Stimulated activated CD8-positive, alpha-beta memory T cell treated with anti-CD3 and anti-CD28 coated beads, Interleukin-4, amount 100 ng/mL, for 1 hour (primary cell): Measurements from ENCODE around the gene CMTM3.
"Not testable (repeated sequence)": the region's sequence is repeated elsewhere in the genome, so short reads cannot be mapped to it uniquely, and the experiment has no call there.

ENCODE experiments used
- DNase-seq, 2 donors: peaks; one replicate each; pipeline ENCODE4 v3.0.0-alpha.2; 2020; ENCODE audit warnings: low read depth in 2 of 2, low spot score in 1 of 2

The CMTM3 gene

DNA sequence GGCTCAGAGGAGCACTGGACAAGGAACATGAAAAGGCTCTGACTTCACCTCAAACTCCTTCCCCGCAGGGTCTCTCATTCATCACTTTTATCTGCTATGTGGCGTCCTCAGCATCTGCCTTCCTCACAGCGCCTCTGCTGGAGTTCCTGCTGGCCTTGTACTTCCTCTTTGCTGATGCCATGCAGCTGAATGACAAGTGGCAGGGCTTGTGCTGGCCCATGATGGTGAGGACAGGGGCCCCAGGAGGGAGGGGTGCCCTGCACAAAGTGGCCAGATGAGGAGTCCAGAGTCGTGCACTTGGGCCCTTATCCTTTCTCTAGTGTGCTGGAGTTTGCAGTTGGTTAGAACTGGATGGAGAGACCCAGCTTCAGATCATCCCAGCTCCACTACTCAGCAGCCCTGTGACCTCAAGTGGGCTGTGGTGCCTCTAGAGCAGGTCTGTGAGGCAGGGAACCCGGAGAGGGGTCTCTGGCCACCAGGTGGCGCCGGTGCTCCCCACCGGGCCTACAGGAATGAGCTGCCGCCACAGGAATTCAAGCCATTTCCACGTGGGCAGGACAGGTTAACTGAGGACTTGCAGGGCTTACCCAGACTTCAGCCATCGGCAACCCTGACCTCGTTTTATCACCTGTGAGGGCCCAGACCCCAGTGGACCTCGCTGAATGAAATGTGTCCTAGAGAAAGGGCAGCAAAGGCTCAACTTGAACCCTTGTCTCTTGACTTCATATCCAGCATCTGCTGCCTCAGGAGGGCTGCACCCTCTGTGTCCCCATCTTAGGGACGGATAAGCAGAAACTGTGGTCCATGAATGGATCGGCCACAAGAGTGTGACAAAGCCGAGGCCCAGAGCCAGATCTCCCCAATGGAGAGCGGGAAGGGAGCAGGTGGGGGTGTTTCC is 4.0 kb downstream of the CMTM3 start:
- peak; percentile 52 to 68 for DNase-seq

DNA sequence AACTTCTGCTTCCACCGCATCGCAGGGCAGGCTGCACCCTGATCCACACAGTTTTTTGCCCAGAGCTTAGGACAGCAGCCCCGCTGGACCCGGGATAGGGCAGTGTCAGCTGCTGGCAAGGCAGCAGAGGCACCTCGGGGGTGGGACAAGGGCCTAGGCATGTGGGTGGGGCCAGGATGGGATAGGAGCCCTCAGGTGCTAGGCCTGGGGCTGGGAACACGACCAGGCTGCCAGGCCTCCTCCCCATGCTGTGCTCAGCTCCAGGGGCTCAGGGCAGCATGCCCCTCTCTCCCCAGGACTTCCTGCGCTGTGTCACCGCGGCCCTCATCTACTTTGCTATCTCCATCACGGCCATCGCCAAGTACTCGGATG is 4.6 kb downstream of the CMTM3 start:
- DNase-seq = no peak

DNA sequence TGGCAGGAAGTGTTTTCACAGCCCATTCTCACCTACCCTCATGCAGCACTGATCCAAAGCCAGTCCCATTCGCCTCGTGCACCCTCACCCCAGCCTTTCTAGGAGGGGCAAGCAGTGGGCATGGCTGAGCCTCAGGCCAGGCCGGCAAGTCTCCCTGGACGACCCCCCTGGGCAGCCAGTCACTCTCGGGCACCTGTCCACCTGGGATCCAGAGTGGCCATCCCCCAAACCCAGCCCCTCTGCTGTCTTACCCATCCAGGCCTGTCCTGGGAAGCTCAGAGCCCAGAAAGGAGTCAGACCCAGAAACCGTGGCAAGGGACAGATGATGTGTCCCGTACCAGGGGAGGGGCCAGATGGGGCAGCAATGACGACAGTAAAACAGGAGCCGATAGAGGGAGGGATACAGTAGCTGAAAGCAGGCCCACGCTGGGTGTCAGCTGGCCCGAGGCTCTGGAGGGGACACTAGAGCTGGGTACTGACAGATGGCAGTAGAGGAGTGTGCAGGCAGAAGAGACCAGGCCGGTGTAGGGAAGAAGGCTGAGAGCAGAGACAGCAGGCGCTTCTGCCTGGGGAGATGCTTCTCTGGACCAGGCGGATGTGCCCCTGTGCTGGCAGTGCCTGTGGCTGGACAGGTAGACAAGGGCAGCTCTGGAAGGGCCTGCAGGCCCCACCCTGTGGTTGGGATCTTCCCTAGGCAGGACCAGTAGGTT is 5.8 kb downstream of the CMTM3 start:
- no peak for DNase-seq

DNA sequence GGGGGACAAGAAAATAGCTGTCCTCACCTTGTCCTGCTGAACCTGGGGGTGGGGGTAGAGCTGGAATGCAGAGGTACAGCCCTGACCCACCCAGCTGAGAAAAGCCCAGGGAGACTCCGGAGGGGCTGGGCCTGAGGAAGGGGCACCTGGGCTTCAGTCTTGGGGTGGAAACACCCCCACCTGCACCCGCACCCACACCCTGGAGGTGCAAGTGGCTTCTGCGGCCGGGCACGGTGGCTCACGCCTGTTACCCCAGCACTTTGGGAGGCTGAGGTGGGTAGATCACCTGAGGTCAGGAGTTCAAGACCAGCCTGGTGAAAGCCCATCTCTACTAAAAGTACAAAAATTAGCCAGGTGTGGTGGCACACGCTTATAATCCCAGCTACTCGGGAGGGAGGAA is 7.4 kb downstream of the CMTM3 start:
- not testable (repeated sequence) for DNase-seq

DNA sequence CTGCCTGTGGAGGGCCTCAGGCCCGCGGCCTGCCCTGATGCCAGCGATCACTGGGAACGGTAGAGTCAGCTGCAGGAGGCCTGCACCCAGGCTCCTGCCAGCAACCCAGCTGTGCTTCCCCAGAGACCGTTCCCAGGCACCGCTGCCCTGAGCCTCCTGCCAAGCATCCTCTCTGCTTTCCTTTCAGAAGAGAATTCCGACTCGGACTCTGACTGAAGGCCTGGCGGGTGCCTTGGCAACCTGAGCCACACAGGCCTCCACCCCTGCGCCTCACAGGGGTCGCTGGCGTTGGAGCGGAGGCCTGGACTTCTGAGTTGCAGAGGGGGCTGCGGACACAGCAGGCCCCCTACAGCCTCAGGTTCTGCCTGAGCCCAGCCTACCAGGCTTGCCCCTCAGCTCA is 7.9 kb downstream of the CMTM3 start:
- no peak for DNase-seq

DNA sequence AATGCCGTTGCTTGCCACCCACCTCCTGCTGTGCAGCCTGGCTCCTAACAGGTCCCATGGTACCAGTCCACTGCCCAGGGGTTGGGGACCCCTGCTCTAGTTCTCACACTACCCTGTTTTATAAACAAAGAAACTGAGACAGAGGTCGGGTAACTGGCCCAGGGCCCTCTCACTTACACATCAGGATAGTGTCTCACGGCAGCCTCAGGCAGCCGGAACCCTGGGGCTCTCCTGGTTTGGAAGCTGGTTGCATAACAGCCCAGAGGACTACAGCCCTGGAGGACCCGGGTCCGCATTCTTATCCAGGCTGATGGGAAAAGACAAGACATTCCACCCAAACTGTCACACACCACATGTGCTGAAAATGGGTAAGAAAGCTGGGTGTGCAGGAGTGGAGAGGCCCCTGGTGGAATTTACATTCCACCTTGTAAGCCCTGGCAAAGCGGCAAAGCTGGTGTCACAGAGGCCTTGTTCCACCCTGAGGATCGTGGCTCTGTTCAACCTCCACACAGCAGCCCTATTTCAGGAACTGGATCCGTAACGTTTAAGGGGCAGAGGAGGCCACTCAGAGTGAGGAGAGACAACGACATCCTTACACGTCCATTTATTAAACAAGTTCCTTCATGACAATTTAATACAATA is 9.8 kb downstream of the CMTM3 start:
- no peak for DNase-seq

DNA sequence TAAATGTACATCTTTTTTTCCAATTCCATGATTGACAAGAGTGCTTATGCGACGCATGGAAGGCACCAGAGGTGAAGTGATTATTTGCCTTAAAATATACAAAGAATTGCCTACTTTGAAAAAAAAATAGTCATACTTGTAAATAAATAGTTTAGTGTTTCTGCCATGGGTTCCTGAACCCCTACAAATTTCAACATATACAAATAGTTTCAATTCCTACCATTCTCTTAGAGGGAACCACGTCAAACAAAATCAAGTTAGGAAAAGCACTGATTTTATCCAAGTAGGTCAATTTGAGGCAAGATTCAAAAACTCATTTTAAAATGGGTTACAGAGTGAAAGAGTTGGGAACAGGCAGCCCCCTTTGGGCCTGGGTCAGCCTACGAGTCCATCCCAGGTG is 11.7 kb downstream of the CMTM3 start:
- no peak for DNase-seq

DNA sequence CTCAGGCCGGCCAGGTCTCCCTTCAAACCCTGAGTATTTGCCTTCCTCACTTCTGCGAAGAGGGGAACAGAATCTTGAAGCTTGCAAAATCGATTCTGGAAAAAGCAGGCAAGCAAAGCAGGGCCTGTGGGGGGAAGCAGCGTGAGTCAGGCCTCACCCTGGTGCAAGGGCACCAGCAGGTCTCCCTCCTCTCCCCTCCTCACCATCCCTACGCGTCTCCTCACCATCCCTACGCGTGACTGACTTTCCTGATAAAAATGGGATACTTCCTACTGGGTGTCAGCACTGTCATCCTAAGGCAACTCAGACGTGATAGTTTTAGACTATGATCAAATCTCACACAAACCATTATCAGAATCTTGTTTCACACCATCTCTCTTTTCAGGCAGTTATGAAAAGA is 12.1 kb downstream of the CMTM3 start:
- no peak for DNase-seq

DNA sequence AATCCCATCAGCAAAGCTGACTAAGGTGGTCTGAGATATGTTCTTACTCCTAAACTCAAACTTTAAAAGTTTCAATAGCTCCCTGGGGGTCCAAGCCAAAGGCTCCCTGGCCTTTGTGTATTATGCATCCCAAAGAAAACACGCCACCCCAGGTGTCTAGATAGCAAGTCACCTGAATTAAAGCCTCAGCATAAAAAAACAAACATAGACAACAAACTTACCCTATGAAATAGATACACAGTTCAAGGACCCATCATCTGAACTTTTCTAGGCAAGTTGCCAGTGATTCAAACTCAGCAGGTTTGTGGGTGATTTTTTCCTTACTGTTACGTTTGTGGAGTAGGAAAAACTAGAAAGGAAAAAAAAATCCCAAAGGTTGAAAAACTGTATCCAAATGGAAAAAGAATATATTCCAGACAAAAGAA is 12.5 kb downstream of the CMTM3 start:
- no peak for DNase-seq

DNA sequence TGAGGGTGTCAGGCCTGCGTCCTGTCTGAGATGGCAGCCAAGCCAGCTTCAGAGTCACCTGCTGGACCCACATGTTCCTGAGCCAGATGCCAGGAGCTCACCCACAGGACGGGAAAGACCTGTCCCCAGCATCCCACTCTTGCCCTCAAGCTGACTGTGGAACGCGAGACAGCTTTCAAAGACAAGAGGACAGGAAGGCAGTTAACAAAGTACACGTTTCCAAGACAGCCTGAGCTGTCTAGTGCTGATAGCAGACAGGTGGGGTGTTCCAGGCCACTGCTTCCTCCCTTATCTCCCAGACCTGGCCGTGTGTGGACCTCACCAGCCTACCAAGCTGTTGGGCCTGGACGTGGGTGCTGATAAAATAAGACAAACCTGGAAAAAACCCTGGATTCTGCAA is 13.2 kb downstream of the CMTM3 start:
- DNase-seq = no peak

DNA sequence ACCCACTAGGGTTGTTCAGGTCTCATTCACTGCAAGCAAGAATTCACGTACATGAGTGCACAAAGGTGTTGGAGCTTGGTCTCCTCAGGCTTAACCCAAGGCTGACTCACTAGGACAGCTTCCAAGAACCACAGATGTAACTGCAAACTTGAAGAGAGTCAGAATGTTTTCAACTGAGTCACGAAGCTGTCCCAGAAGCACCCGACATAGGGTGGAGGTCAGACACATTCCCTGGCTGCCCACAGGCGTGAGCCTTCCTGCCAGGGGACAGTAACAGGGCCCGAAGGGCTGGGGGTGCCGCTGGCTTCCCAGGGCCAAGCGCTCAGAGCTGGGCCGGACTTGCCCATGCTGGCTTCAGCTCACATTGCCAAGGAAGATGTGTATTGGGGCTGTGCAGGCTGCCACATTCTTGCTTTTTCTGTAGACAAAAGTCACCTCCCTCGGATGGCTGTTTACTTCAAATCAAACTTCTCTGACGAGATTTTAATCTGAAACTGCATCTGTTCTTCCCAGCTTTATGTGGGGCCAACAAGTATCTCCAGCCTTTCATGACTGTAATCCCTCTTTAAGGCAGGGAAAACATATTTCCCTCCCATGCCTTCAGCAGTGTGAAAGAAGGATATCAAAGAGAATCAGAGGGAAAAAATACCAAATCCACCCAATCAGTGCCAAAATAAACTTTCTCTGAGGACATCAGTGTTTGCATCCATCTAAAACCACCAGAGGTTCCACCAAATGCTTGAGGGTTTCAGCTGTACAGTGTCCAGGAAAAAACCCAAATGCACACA is 14.3 kb downstream of the CMTM3 start:
- no peak for DNase-seq

DNA sequence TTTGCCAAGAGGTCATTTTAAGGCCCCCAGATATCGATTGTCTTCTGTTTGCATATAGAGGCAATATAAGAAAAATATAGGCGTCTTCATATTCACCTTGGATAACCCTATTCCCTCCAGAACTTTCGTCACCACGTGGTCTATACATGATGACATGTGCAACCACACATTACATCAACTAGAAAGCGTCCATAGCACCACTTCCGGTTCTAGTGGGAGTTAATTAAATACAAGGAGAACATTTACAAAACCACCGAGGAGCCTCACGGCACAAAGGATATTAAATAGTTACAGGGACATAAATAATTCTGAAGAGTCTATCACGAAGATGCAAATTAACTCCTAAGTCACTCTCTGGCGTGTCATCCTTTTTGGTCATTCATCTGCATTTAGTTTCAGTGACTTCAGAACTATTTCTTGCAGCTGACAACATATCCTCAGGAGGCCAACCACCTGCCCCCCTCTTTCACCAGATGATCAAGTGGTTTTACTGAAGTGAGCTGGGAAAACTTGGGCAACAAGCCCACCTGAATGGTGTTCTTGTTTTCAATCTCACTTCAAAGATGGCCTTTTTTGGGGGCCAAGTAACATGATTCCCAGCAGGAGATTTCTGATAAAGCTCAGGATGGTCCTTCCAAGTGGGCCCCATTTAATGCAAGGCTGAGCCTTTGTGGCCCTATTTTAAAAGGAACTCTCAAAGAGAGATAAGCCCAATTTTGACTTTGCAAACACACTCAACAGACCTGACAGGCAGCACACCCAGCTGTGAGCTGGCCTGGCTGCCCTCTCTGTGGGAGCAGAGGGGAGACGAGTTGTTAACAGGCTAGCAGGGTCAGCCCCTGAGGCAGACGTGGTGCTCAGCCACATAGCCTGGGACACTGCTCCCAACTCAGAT is 15.3 kb downstream of the CMTM3 start:
- DNase-seq = no peak

DNA sequence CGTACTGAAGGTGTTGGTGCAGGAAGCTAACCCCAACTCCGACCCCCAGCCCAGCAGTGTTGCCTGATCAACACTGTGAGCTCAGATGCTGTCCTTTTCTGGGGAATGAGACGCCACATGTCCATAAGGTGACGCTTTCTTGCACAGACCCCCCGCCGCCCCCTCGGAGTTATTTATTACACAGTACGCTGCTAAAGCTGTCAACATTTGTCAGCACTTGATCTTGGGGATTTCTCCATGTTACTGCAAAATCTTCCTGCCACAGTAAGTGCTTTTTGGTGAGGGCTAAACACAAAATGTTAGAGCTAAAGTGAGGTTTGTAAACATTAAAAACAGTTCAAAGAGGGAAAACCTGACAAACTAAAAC is 15.9 kb downstream of the CMTM3 start:
- no peak for DNase-seq

DNA sequence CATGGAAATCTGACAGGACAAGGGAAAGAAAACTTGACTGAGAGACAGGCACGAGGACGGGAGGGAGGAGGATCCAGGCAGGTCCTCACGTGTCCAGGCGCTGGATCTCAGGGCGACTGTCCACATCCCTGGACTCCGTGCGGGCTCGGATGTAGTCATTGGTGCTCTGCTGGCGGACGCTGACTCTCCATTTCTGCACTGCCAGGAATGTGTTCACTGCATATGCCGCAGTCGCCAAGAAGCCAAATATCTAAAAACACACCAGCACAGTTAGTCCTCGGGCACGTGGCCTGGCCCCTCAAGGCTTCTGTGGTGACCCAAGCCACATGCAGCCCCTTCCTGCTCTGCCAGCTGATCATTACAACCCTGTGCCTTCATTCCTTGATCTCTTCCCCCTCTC is 17.5 kb downstream of the CMTM3 start:
- DNase-seq = no peak

DNA sequence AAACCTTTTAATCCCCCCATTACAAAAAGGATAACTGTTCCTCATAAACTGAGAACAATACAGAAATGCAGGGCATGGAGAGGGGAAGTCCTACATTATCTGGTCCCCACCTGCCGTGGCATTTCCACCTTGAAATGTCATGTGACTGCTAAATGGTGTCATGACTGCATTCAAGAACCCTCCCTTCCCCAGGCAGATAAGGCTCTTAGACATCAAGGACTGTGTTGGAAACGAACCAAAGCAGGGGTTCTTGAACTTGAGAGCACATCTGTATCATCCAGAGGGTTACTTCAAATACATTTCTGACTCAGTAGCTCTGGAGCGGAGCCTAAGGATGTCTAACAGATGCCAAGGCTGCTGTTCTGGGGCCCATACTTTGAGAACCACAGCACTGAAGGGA is 18.4 kb downstream of the CMTM3 start:
- no peak for DNase-seq

DNA sequence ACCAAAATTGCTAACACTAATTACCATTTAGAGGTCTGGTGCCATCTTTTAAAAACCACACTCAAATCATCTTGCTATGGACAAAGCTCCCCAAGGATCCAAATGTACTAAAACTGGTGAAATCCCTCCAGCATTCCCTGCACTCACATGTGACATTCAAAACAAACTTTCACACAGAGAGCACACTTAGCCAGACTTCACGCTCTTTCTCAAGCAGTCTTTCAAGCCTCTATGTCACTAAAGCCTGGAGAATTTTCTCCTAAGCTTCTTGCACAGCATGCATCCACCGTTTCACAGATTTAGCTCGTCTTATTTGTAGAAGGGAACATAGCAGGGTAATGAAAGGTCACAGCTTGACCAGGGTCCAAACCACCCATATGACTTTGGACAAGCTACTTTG is 19.3 kb downstream of the CMTM3 start:
- no peak for DNase-seq

DNA sequence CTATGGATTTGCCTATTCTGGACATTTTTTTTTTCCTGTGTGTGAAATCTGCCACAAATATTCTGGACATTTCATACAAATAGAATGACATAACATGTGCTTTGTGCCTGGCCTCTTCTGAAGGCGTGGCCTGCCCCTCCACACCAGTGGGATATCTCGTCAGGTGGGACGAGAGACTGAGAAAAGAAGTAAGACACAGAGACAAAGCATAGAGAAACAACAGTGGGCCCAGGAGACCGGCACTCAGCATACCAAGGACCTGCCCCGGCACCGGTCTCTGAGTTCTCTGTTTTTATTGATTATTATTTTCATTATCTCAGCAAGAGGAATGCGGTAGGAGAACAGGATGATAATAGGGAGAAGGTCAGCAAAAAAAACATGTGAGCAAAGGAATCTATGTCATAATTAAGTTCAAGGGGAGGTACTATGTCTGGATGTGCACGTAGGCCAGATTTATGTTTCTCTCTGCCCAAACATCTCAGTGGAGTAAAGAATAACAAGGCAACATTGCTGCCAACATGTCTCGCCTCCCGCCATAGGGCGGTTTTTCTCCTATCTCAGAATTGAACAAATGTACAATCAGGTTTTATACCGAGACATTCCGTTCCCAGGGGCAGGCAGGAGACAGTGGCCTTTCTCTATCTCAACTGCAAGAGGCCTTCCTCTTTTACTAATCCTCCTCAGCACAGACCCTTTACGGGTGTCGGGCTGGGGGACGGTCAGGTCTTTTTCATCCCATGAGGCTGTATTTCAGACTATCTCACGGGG is 23.3 kb downstream of the CMTM3 start:
- DNase-seq = not testable (repeated sequence)

DNA sequence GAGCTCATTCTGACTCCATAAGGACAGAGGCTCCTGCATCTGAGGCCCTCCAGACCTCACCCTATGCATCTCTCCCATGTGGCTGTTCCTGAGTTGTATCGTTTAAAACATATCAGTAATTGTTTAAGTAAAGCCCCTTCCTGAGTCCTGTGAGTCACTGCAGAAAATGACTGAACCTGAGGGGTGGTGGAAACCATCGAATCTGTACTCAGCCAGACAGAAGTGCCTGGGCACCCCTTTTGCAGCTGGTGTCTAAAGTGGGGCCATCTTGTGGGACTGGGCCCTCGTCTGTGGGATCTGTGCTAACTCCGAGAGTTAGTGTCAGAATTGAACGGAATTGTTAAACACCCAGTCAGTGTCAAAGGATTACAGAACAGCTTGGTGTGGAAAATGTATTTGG is 25.4 kb downstream of the CMTM3 start:
- DNase-seq = no peak

DNA sequence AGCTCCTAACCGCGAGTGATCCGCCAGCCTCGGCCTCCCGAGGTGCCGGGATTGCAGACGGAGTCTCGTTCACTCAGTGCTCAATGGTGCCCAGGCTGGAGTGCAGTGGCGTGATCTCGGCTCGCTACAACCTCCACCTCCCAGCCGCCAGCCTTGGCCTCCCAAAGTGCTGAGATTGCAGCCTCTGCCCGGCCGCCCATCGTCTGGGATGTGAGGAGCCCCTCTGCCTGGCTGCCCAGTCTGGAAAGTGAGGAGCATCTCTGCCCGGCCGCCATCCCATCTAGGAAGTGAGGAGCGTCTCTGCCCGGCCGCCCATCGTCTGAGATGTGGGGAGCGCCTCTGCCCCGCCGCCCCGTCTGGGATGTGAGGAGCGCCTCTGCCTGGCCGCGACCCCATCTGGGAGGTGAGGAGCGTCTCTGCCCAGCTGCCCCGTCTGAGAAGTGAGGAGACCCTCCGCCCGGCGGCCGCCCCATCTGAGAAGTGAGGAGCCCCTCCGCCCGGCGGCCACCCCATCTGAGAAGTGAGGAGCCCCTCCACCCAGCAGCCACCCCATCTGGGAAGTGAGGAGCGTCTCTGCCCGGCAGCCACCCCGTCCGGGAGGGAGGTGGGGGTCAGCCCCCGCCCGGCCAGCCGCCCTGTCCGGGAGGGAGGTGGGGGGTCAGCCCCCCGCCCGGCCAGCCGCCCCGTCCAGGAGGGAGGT is 26.2 kb downstream of the CMTM3 start:
- not testable (repeated sequence) for DNase-seq
